HG02840 (cell line): ENCODE measurements around the gene APOA4.

ENCODE experiments used
- ATAC-seq: cut with Tn5 transposase; IDR thresholded peaks from one replicate; pipeline ENCODE4 v1.9.1; 2021; ENCODE audit warnings: mild to moderate bottlenecking, moderate library complexity, moderate number of reproducible peaks; ENCODE audit not compliant: unreplicated experiment, low FRiP score

APOA4 gene

GRCh38 chr11:116823031-116823843, at the start of gene APOA4:
Gene APOA4 (minus strand): TSS chr11:116823304. CDS start chr11:116823191, 113 bp downstream.
- no peak for ATAC-seq

DNA sequence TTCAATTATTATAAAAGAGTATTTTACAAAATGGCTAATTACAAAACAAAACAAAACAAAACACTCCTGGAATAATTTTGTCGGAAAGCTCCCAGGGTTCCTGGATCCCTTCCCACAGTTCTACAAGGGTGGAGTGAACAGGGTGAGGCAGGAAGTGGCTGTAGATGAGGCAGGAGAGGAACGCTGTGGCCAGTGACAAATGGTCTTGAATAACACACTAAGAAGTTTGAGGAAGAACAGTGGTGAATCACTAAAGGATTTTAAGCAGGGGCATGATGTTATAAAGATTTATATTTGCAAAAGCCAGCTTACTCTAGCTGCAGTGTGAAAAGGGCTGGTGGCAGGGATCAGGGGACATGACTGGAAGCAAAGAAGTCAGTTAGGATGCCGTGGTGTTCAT, 48.1 kb upstream of the APOA4 start:
- ATAC-seq, result no peak

DNA sequence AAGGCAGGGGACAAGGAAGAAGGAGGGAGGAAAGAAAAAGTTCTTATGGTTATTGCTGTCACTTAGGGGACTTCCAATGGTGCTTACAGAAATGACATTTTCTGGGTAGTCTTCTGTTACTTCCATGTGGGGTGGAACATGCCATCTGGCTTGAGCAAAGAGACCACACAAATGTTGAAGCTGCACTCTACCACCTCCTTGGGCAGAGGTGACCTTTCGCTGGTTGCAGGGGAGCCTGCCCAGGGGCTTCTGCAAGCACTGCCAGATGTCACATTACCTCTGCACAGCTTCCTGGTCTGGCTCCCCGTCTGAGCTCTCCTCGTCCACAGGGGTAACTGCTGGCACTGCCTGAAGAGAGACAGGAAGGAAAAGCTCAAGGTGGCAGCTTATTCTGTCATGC, 47.0 kb upstream of the APOA4 start:
- no peak for ATAC-seq

- no peak for ATAC-seq
These were observed 46.5 kb upstream of the APOA4 start for GRCh38 chr11:116869610-116870009.

DNA sequence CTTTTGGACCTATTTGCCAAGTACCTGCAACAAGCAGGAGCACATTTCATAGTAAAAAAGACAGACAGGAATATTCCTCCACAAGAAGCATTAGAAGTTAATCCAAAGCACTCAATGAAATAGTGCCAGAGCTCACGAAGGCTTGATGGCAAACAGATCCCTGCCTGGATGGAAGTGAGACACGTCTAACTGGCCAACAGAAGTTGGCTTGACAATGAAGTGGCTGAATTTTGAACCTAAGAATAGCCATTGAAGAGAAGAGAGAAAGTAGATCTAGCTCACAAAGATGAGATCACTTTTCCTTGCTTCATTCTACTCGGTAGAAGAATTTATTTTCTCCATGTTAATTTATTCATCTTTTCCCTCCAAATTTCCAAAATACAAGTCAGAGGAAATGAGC, 45.0 kb upstream of the APOA4 start:
- no peak for ATAC-seq

DNA sequence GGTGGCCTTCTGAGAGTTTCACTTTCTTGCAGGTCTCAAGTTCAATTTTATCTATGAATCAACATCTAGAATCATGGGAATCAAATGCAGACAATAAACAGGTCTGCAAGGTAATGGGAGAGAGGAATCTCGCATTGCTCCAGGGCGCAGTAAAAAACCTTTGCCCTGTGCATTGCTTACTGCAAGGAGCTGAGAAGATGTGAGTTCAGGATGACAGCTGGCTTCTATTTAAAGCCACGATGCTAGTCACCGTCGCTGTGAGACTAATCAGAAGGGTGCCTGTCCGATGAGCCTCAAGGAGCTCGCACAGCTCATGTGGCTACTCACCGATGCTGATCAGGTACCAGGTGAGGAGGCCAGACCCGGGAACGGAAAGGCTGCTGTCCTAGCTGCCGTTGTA, 44.5 kb upstream of the APOA4 start:
- no peak for ATAC-seq

DNA sequence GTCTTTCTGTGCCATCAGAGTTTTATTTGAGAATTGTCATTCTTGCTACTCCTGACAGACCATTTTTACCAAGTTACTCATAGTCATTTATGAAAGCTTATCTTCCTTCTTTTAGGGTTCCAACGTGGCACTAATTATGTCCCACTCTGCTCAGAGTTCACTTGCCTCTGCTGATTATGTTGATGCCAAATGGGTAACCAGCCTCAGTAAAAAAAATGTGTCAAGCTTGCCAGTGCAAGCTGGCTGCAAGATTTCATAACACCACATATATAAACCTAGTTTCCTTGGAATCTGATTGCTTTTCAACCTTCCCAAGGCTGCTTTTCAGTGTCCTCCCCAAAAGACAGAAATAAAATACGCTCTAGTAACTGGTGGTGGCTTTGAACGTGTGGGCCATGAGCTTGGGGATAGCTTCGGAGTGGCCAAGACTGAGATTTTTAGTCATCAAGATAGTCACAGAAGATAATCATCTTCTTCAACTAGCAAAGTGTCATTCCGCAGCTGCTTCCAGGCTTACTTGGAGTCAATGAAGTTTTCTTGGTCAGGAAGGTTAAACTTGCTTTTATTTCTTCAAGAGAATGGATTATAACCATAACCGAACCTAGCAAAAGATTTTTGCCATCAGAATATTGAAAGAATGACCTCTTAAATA, 43.8 kb upstream of the APOA4 start:
- no peak for ATAC-seq

- ATAC-seq, result no peak
These were observed 42.6 kb upstream of the APOA4 start for GRCh38 chr11:116865696-116866095.

DNA sequence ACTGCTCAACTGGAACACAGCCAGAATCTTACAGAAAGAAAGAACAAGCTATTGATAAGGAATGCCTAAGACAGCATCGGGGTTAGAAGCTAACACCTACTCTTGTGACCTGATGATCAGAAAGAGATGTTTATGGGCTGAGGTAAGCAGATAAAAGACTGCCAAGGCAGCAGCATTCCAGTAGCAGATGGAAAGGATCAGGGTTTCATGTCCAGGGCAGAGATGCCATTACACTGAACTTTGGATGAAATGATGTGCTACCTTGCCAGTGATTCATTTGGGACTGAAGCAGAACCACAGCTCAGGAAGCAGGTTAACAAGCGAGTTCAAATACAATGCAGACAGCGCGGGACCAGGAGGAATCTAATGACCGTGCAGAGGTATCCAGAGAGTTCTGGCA, 41.4 kb upstream of the APOA4 start:
- ATAC-seq, result no peak

- no peak for ATAC-seq
These were observed 39.8 kb upstream of the APOA4 start for GRCh38 chr11:116862951-116863350.

- ATAC-seq, result no peak
These were observed 39.1 kb upstream of the APOA4 start for GRCh38 chr11:116862185-116862584.

DNA sequence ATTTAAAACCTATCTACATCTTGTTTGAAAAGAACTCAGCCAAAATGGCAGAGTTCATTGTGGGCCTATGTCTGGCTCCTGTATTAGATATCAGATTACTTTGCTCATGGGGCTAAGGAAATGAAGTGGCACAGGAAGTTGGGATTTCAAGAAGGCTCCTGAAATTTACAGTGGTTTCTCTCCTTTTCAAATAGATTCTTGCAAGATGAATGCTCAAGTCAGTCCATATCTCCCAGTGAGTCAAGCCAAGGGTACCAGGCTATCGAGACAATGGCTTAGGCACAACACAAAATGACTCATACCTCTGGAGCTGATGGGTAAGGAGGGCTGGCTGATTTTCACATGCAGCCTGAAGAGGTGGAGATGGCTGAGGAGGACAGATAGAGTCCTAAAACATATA, 38.4 kb upstream of the APOA4 start:
- no peak for ATAC-seq

- ATAC-seq, result no peak
These were observed 37.2 kb upstream of the APOA4 start for GRCh38 chr11:116860303-116860702.

DNA sequence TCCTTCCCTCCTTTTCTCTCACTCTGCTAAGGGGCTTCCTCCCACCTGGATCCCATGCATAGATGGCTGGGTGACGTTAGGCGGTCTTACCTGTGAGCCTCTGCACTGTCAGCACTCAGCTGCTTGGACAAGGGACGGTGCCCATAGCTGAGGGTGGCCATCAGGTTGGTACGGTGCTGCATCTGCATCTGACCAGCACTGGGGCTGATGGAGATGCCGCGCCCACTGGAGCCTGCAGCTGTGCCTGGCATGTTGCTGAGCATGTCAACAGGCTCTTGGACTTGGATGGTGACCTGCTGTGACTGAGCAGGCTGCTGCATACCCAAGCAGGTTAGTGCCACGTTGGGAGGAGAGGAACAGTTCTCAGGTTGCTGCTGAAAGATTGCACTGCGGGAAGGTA, 36.1 kb upstream of the APOA4 start:
- no peak for ATAC-seq

GRCh38 chr11:116857936-116858335, 34.8 kb upstream of the APOA4 start:
- no peak for ATAC-seq

GRCh38 chr11:116857316-116857715, 34.2 kb upstream of the APOA4 start:
- no peak for ATAC-seq

DNA sequence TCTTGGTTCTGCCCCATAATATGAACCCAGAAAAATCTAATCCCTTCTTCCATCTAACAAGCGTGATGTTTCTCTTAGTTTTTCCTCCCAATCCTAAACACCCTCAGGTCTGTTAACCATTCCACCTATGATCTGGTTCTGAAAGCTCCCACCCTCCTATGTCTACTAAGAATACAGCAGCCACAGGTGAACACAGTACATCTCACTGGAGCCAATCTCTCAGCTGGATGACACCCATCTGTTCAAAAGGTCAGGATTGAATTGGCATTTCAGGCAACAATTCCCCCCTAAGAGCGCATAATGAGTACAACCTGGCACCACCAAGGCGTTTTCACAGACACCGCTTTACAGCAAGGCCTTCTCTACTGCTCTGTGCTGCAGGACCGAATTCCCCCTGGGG, 33.3 kb upstream of the APOA4 start:
- ATAC-seq, result no peak

DNA sequence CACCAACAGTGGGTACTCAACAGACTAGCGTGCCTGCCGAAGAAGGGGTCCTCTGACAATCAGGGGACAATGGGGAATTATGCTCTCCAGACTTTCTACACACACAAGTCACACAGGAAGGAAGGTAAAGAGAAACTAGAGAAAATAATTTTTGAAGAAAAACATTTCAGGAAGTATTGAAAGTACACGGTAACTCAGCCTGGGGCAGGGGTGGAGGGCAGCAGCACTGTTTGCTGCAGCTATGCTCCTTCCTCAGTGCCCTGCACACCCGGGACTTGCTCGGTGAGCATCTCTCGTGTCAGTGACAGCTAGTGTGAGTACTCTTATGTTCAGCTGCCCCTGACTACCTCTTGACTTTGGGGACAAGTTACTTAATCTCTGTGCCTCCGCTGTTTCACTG, 32.3 kb upstream of the APOA4 start:
- ATAC-seq, result no peak

GRCh38 chr11:116853461-116854073, 30.5 kb upstream of the APOA4 start:
- ATAC-seq, result peak; percentile 86

GRCh38 chr11:116852261-116853031, 29.3 kb upstream of the APOA4 start:
- no peak for ATAC-seq

DNA sequence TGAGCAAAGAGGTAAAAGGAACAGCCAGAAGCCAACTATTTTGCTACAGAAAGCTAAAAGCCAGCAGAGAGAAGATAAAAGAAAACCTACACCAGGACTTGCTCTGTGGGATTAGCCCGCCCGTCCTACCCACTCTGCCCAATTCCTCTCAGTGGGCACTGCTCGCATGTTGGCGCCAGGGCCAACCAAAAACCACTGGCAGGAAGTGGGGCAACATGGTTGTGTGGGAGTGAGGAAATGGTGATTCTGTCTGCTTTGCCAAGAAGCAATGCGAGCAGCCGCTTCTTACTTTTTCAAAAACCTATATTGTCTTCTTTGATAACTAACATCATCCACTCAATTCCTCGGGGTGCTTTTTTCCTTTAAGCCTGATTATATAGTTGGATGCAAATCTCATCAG, 28.5 kb upstream of the APOA4 start:
- no peak for ATAC-seq
